ENCODE measurements around the gene SLX4IP. TPM values are rescaled to one million over a fixed set of nuclear protein-coding genes. Genes with fewer than 3 reads are reported as not detected.

Gene SLX4IP
- total and polyA plus RNA-seq, 2 of the 13 experiments (the other 11 are each of a cell fraction or from before 2014, with no cell fraction given) = 3.6 to 7.3 TPM

GRCh38 chr20:10565922-10566897 lies 131.1 kb downstream of the SLX4IP start (continued):
- TF ChIP-seq ZSCAN20 (CRISPR knock-in tag; IDR thresholded peaks at IDR 0.05; ENCODE audit: borderline replicate concordance) (no peak), MXD4 (CRISPR knock-in tag; IDR thresholded peaks at IDR 0.05) (peak; percentile 52; the same call in 1 of the 2 replicates), KAT8 (CRISPR knock-in tag; IDR thresholded peaks at IDR 0.05) (peak; percentile 30; the same call in 1 of the 2 replicates), ZUFSP (CRISPR knock-in tag; IDR thresholded peaks at IDR 0.05; ENCODE audit: borderline replicate concordance) (no peak), ZEB1 (IDR thresholded peaks at IDR 0.05; ENCODE audit: insufficient replicate concordance, low read depth) (no peak), ZNF670 (CRISPR knock-in tag; IDR thresholded peaks at IDR 0.05; ENCODE audit: borderline replicate concordance) (peak; percentile 77), FOXJ3 (CRISPR knock-in tag; IDR thresholded peaks at IDR 0.05; ENCODE audit: borderline replicate concordance) (no peak), ZNF776 (CRISPR knock-in tag; IDR thresholded peaks at IDR 0.05) (no peak; the same call in 1 of the 2 replicates), ZNF569 (CRISPR knock-in tag; IDR thresholded peaks at IDR 0.05; ENCODE audit: borderline replicate concordance) (peak; percentile 53; the same call in 1 of the 2 replicates), ZNF383 (CRISPR knock-in tag; IDR thresholded peaks at IDR 0.05; ENCODE audit: borderline replicate concordance) (no peak), ATM (IDR thresholded peaks at IDR 0.05; ENCODE audit: borderline replicate concordance) (peak; percentile 83; the same call in 1 of the 2 replicates), ZNF225 (CRISPR knock-in tag; IDR thresholded peaks at IDR 0.05) (no peak), ZNF205 (CRISPR knock-in tag; IDR thresholded peaks at IDR 0.05) (no peak), HOXA9 (CRISPR knock-in tag; IDR thresholded peaks at IDR 0.05; ENCODE audit: borderline replicate concordance) (no peak), ZBTB38 (CRISPR knock-in tag; IDR thresholded peaks at IDR 0.05) (no peak), TBL1XR1 (IDR thresholded peaks at IDR 0.05; ENCODE audit: borderline replicate concordance, low read length, partially characterized antibody) (peak; percentile 72), ISL2 (CRISPR knock-in tag; IDR thresholded peaks at IDR 0.05) (peak; percentile 50), NAIF1 (CRISPR knock-in tag; IDR thresholded peaks at IDR 0.05; ENCODE audit: borderline replicate concordance) (no peak), ZFAT (CRISPR knock-in tag; conservative IDR thresholded peaks at IDR 0.05) (no peak), ZNF451 (CRISPR knock-in tag; IDR thresholded peaks at IDR 0.05) (no peak), ZNF720 (CRISPR knock-in tag; IDR thresholded peaks at IDR 0.05) (no peak), SRSF4 (IDR thresholded peaks at IDR 0.05; ENCODE audit: low read depth, low read length, poor library complexity, severe bottlenecking) (no peak), NBN (conservative IDR thresholded peaks at IDR 0.05) (0 out of 2 replicates have a peak, but pooled peaks have one; percentile 33)
- TF ChIP-seq, protein P1, sequence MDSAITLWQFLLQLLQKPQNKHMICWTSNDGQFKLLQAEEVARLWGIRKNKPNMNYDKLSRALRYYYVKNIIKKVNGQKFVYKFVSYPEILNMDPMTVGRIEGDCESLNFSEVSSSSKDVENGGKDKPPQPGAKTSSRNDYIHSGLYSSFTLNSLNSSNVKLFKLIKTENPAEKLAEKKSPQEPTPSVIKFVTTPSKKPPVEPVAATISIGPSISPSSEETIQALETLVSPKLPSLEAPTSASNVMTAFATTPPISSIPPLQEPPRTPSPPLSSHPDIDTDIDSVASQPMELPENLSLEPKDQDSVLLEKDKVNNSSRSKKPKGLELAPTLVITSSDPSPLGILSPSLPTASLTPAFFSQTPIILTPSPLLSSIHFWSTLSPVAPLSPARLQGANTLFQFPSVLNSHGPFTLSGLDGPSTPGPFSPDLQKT (CRISPR knock-in tag; IDR thresholded peaks at IDR 0.05; ENCODE audit: borderline replicate concordance) = no peak
- TF ChIP-seq, protein P2, sequence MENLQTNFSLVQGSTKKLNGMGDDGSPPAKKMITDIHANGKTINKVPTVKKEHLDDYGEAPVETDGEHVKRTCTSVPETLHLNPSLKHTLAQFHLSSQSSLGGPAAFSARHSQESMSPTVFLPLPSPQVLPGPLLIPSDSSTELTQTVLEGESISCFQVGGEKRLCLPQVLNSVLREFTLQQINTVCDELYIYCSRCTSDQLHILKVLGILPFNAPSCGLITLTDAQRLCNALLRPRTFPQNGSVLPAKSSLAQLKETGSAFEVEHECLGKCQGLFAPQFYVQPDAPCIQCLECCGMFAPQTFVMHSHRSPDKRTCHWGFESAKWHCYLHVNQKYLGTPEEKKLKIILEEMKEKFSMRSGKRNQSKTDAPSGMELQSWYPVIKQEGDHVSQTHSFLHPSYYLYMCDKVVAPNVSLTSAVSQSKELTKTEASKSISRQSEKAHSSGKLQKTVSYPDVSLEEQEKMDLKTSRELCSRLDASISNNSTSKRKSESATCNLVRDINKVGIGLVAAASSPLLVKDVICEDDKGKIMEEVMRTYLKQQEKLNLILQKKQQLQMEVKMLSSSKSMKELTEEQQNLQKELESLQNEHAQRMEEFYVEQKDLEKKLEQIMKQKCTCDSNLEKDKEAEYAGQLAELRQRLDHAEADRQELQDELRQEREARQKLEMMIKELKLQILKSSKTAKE (CRISPR knock-in tag; IDR thresholded peaks at IDR 0.05; ENCODE audit: borderline replicate concordance) = 0 out of 2 replicates have a peak, but pooled peaks have one; percentile 18
